GM18505 (cell line): Measurements from ENCODE around the gene NTRK3.

Experiments
- ATAC-seq: cut with Tn5 transposase; IDR thresholded peaks from one replicate; pipeline ENCODE4 v1.9.1; 2021; ENCODE audit not compliant: unreplicated experiment
- POLR2A ChIP-seq: IDR thresholded peaks from 4 replicates; pipeline ENCODE4 v1.6.1; 2011; ENCODE audit warnings: borderline replicate concordance; ENCODE audit not compliant: insufficient read depth, insufficient read length; ENCODE audit errors: extremely low read depth

Gene NTRK3

DNA sequence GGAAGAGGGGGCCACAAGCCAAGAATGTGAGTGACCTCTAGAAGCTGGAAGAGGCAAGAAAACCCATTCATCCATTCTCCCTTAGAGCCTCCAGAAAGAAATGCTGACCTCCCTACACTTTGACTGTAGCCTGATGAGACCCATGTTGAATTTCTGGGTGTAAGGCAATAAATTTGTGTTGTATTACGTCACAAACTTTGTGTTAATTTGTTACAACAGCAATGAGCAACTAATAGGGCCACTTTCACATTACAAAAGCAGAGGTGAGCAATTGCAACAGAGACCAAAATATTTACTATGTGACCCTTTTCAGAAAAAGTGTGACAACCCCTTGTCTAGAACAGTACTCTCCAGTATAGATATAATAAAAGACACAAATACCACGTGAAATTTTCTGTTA, 101.2 kb downstream of the NTRK3 start:
- no peak for ATAC-seq
- no peak for TF ChIP-seq POLR2A

DNA sequence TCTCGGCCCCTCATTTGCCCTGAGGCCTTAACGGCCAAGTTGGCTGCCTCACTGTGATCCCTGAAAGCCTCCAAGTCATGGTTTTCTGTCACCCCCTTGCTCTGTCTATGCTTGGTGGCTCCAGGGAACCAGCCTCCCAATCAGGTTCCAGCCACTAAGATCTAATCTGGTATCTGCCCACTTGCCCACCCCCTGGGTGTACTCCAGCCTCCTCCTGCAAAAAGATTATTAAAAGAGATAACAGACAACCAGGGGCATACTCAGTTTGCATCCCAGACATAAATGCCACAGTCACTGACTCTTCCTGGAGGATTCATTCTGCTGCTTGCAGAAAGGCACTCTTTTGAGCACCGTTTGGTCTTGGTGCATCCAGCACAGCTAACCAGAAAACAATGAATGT, 103.9 kb downstream of the NTRK3 start:
- TF ChIP-seq POLR2A, result no peak

DNA sequence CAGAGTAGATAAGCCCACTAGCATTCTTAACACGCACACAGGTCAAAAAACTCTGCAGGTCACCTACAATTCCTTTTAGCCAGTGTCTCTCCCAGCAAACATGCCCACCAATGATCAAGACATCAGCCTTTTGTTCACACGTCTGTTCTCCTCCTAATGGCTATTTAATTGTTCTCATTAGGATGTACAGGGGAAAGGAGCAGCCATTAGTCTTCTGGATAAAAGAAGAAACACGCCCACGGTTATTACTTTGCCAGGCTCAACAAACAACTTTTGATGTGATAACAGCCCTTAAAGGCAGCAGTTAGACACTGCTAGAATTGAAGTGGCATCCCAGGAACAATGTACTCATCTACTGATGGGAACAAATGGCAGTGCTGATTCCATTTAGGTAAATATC, 108.8 kb downstream of the NTRK3 start:
- no peak for TF ChIP-seq POLR2A
- ATAC-seq, result no peak

More for the DNA sequence above, 103.9 kb downstream of the NTRK3 start:
- no peak for ATAC-seq

DNA sequence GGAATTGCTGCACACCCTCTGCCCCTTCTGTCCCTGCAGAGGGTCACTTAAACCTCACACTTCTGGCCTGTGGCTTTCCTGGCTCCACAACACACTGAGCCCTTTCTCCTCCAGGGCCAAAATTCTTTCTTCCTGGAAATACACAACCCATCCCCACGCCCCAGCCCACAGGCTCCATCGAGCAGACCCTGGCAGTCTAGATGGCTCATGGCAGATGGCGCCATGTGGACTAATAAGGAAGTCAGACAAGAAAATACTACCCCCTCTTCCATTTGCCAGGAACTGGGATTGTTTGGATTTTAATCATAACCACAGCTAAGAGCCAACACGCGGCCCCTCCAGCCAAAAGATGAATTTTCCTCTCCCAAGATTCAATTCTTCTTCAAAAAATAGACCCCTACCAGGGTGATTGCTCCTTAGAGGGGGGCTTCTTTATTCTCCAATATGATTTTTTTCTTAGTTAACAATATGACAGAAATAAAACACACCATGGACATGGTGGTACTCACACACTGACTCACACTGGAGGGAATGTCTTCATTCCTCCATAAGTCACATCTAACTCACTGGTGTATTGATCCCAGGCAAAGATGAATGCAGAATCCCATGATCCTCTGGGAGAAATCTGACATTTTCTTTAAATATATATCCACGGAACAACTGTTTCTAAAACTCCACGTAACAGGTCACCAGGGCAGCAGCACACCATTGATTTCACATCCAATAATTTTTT, 111.5 kb downstream of the NTRK3 start:
- TF ChIP-seq POLR2A, result no peak
- no peak for ATAC-seq

DNA sequence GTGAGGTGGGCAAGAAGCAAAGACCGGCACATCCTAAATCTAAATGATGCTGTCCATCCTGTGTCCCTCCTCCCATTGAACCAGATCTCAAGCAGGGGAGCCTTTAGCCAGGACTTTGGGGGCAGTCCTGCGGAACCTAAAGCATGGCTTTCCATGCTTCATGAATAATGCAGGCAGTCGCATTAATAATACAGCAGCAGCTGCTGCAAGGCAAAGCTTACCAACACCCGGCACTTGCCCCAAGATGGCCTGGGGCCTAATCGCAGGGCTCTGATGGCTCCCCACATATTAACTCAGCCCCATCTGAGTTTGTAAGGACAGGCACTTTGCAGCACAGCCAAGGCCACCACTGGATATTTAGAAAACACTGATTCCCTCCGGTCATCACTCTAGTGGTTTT, 114.4 kb downstream of the NTRK3 start:
- no peak for ATAC-seq
- TF ChIP-seq POLR2A, result no peak

DNA sequence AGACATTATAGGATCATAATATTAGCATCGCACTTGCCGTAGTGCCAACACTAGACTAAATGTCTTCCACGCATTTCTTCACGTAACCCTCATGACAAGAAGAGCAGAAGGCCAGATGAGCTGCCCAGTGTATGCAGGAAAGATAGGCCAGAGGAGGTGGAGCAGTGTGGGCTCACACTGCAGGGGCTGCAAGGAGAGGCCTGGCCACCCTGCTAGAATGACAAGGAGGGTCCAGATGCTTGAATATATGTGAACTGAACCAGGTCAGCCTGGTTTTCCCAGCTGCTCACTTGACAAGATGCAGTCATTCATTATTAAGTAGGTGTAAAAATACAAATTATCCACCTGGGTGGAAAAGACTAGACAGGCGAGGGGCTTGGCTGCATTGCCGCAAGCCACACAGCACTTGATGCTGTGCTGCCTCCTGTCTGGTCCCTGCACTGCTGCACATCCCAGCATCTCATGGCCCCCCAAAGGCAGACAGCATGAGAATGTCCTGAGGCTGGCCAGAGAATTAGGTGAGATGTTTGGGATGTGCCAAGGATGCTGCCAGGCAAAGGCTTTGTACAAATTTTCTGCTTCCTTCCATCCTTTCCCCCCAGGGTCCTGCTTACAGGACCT, 115.2 kb downstream of the NTRK3 start:
- no peak for ATAC-seq
- TF ChIP-seq POLR2A, result no peak

DNA sequence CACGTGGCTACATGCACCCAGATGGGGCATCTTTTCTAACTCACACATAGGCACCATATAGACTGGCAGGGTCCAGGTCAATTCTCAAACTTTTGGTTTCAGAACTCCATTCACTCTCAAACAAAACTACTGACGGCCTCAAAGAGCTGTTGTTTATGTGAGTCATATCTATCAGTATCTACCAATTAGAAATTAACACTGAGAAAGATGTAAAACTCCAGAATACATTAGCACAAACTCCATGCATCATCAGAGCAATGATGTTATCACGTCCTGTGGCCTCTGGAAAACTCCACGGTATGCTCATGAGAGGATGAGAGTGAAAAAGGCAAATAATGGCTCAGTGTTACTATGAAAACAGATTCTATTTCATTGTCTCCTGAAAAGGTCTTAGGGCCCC, 116.1 kb downstream of the NTRK3 start:
- no peak for ATAC-seq
- no peak for TF ChIP-seq POLR2A

DNA sequence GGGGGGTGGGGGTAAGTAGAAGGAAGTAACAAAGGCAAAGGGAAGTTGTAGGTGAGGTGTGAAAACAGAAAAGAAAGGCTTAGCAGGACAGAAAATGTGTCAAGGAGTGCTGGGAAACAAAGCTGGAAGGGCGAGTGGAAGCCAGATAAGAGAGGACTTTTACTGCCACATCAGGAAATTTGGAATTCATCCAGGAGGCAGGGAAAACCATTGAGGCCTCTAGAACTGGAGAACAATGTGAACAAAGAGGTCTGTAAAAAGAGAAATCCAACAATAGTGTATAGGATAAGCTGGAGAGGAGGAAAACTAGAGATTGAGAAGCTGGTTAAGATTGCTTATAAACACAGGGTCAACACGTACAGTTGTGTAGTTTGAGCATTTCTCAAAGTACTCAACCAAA, 116.6 kb downstream of the NTRK3 start:
- no peak for TF ChIP-seq POLR2A
- ATAC-seq, result no peak

DNA sequence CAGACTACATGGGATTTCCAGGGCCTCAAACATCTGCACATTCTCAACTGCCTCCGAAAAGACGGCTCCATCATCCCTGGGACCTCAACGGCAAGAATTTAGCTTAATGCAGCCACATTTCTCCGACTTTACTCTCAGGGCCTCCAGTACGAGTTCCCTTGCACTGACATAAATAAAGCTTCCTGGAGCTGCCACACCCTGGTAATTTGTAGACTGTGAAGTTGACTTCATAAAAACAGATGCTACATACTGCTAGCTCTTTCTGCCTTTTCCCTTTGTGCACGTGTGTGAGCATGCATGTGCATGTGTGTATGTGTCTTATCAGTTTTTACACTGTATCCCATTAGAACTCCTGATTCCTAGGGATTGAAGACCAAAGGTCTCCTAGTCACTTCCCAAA, 122.7 kb downstream of the NTRK3 start:
- ATAC-seq, result no peak

DNA sequence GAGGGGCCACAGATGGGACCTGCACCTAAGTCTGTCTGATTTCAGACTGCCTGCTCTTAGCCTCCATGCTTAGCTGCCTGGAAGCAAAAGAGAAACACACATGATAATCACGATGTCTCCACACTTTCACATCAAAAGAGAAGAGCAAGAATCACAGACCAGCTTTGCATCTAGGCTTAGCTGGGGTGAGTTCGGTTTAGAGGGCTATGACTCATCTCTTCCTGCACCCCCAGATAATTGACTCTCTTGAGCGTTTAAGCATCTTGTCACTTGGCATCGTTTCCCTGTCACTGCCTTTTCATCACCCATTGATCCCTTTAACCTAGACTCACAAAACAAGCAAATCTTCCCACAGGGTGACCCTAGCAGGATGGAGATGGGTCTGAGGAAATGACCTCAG, 124.0 kb downstream of the NTRK3 start:
- TF ChIP-seq POLR2A, result no peak
- ATAC-seq, result no peak

More for the DNA sequence above, 122.7 kb downstream of the NTRK3 start:
- TF ChIP-seq POLR2A, result no peak

DNA sequence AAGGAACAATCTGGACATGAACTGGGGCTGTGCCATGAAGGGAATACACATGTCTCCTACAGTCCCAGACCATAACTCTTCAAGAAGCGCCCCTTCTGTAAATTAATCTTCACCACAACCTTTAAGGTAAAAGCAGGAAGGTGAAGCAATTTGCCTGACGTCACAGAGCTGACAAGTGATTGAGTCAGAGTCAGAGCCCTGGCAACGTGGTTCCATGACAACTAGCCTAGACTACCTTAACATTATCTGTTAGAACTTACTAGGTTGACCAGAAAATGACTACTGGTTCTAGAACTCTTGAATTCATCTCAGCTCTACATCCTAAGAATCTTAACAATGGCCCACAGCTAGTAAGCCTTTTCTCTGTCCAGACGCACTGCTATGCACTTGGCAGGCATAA, 124.6 kb downstream of the NTRK3 start:
- no peak for ATAC-seq
- no peak for TF ChIP-seq POLR2A

DNA sequence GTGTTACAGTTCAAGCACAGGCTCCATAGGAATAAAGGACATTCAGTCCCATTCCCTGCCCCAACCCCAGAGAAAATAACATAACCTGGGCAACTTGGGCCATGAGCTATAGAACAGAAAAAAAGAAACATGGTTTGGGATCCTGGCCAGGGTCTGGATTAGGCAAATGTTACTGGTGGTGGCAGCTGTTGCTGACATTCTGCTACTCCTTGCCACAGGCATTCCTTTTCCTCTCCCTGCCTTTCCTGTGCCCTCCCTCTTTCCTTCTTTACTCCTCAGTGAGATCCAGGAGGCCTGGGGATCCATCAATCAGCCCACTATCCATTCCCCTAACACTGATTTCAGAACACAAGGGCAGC, 129.1 kb downstream of the NTRK3 start:
- TF ChIP-seq POLR2A, result no peak
- ATAC-seq, result no peak

DNA sequence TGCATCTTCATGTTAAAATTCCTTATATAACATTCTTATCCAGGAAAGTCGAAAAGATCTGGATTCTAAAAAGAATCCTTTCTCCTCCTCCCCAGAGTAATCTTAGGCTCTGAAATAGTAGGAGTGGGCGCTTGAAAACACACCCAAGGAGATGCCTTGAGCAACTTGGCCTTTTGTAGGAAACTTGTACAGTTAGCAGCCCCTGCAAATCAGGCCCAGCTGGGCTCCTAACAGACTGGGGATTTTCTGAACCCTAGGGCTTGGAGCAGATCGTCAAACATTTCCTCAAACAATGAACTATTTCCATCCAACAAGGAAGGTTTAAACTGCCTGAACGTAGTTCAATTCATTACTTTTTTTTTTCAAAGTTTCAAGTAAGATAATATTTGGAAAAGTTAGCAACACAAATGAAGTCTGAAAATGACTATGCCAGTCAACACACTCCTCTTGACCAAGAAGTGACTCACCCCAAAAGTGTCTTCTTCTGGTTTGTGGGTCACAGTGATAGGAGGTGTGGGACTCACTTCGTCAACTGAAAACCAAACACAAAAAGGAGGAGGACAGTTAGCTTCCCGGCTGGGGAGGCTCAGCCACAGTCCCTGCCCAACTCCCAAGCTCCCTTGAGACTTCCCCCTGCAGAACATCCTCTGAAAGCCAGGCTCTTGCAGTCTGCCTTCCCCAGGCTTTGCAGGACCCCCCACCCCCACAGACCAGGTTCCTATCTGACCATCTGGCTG, 129.7 kb downstream of the NTRK3 start:
- TF ChIP-seq POLR2A, result no peak
- ATAC-seq, result no peak

DNA sequence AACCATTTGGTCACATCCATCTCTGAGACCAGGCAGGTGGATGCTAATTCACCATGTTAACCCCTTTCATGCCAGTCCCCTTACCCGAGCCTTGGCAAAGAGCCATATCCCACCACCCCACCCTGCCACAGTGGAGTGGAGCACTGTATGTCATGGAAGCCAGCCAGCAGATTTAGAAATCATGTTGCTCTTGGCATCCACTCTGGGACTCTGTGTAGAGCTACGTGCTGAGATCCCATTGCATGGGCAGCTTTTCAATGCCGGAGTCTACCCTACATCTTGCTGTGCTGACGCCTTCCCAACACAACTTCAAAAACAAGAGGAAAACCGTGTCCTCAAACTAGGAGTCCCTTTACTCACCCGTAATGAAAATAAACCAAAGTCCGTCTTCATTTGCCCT, 131.0 kb downstream of the NTRK3 start:
- ATAC-seq, result no peak
- TF ChIP-seq POLR2A, result no peak
